Stimulated activated CD4-positive, alpha-beta T cell treated with anti-CD3 and anti-CD28 coated beads, Interleukin-12 subunit alpha, Interleukin-12 subunit beta, amount 100 ng/mL, for 24 hours (primary cell): Measurements from ENCODE around the gene KIF1C.

Experiments
- DNase-seq, 2 experiments: peaks; one replicate each; pipeline ENCODE4 v3.0.0-alpha.2; 2020; ENCODE audit warnings: low read depth in 2 of 2

KIF1C gene

GRCh38 chr17:4997302-4998026 lies at the start of gene KIF1C, which contains the start of gene INCA1:
TSS of gene KIF1C (plus strand) at chr17:4997950. CDS start at chr17:5000247, 2,297 bp downstream.
TSS of gene INCA1 (minus strand) at chr17:4997522. CDS start at chr17:4994437, 3,085 bp downstream.
- peak; percentile 77 to 86 for DNase-seq

- DNase-seq, result peak; percentile 86 to 88
Observed at GRCh38 chr17:4948166-4948930, 49.4 kb upstream of the KIF1C start, which contains the start of gene PFN1. TSS of gene PFN1 (minus strand) at chr17:4948530. CDS start at chr17:4948394, 136 bp downstream.

GRCh38 chr17:4948931-4949320 lies 48.8 kb upstream of the KIF1C start:
- DNase-seq, result peak; percentile 60 to 64

- peak in 1 of 2 experiments; percentile 81 for DNase-seq
Observed at GRCh38 chr17:4949321-4950074, 48.3 kb upstream of the KIF1C start.

- no peak for DNase-seq
Observed at GRCh38 chr17:4950075-4950745, 47.5 kb upstream of the KIF1C start.

GRCh38 chr17:4950746-4951204 lies 47.0 kb upstream of the KIF1C start, which contains the start of gene ENO3:
TSS of gene ENO3 (plus strand) at chr17:4951119. CDS start at chr17:4951830, 711 bp downstream.
- DNase-seq, result no peak

- DNase-seq, result no peak
Observed at GRCh38 chr17:4951486-4951885, 46.3 kb upstream of the KIF1C start.

- no peak for DNase-seq
Observed at GRCh38 chr17:4953451-4953961, 44.2 kb upstream of the KIF1C start.

- DNase-seq, result no peak
Observed at GRCh38 chr17:4955091-4955490, 42.7 kb upstream of the KIF1C start.

- DNase-seq, result no peak
Observed at GRCh38 chr17:4956493-4957061, 41.2 kb upstream of the KIF1C start.

- DNase-seq, result no peak
Observed at GRCh38 chr17:4958102-4958501, 39.6 kb upstream of the KIF1C start.

- no peak for DNase-seq
Observed at GRCh38 chr17:4959261-4959965, 38.3 kb upstream of the KIF1C start.

- no peak for DNase-seq
Observed at GRCh38 chr17:4960279-4960922, 37.3 kb upstream of the KIF1C start.

GRCh38 chr17:4965311-4965986 lies 32.3 kb upstream of the KIF1C start:
- no peak for DNase-seq

GRCh38 chr17:4966844-4967538 lies 30.8 kb upstream of the KIF1C start:
- DNase-seq, result peak; percentile 89 to 90

- DNase-seq, result peak; percentile 89
Observed at GRCh38 chr17:4967539-4968485, 29.9 kb upstream of the KIF1C start, which contains the start of gene SPAG7. TSS of gene SPAG7 (minus strand) at chr17:4967817. CDS start at chr17:4967804, 13 bp downstream.

- DNase-seq, result no peak
Observed at GRCh38 chr17:4968486-4969046, 29.2 kb upstream of the KIF1C start.
